Measurements from ENCODE around the gene ARRB1. TPM values are rescaled to one million over a fixed set of nuclear protein-coding genes. Genes with fewer than 3 reads are reported as not detected.

Gene ARRB1
- total RNA-seq, 2 donors from 2014 or later = 70.3 to 73.4 TPM

DNA sequence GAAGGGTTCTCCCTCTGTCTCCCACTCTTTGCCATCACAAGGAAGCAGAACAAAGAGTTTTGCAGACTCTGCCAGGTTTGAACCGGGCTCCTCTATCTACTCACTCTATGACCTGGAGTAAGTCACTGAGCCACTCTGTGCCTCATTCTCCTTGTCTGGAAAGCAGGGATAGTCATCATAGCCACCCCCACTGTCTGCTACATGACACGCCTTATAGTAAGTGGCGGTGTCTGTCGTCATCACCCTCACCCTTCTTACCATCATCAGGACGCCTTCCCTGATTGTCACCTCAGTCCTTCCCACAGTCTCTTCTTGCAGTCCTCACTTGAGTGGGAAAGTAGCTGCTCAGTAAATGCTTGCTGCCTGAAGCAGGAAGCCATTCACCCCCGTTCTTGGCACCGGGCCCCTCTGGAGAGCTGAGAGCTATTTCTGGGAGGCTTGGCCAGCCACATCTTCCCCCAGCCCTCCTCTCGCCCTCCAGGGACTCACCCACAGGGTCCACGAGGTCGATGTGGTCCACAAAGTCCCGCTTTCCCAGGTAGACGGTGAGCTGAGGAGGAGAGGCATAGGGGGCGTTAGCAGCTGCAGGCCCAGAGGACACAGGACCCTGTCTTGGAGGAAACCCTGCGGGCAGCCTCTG is 64.5 kb downstream of the ARRB1 start:
- Histone ChIP-seq H3K4me1 (no peaks in the 10 kb centered on the region), H3K9me3 (no peaks in the 10 kb centered on the region), H3K9ac (ENCODE audit: low read depth in 2 of 2, low read length in 2 of 2) (no peak overlapping the region), H3K4me3 (no peak overlapping the region), H3K27me3 (no peaks in the 10 kb centered on the region), H3K27ac (no peak overlapping the region), H3K36me3 (no peaks in the 10 kb centered on the region)
- intact Hi-C loops (cut with DNase I) = no loop called here
- TF ChIP-seq CTCF (IDR thresholded peaks at IDR 0.05) = no peak
- no peak for DNase-seq

DNA sequence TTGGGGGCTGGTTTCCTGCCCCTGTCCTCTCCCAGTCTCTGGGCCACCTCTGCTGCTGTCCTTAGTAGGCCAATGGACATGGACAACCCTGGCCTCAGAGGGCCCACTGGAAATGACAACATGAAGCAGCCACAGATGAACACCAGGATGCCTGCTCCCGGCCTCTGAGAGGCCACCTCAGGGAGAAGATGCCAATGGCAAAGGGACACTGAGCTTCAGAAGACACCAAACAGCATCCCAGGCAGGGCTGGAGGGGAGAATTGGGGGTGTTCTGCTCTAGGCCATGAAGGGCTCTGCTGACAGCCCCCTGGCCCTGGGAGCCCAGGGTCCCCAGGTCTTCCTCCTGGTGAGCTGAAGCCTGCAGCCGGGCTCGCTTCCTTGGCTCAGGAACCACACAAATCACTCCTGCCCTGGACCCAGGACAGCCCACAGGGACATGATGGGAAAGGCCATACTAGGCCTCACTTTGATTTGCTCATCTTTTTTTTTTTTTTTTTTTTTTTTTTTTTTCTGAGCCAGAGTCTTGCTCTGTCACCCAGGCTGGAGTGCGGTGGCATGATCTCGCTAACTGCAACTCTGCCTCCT is 65.6 kb downstream of the ARRB1 start:
- TF ChIP-seq CTCF (IDR thresholded peaks at IDR 0.05) = no peak
- Histone ChIP-seq H3K9ac (ENCODE audit: low read depth in 2 of 2, low read length in 2 of 2) (no peak overlapping the region), H3K9me3 (no peaks in the 10 kb centered on the region), H3K4me3 (no peak overlapping the region), H3K36me3 (no peaks in the 10 kb centered on the region), H3K27me3 (no peaks in the 10 kb centered on the region), H3K27ac (no peak overlapping the region), H3K4me1 (no peaks in the 10 kb centered on the region)
- intact Hi-C loops (cut with DNase I) = no loop called here
- no peak for DNase-seq

DNA sequence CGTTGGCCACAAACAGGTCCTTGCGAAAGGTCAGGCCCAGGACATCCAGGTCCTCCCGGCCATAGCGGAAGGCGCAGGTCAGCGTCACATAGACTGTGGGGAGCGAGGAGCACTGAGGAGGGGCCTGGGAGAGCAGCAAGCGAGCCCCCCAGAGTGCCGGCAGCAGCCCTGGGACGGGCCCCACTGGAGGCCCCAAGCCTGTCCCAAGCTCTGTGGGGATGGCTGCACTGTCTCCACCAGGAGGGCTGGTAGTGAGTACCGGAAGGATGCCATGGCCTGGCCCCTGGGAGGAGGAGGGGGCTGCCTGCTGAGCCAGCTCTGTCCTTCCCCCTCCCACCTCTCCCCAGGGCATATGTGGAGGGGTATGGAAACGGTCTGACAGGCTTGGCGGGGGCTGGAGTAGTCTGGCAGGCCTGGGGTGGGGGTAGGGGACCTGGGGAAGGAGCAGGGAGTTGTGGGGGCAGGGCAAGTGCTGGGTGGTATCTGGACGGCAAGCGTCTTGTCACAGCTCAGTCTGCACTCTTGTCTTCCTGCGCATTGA is 68.0 kb downstream of the ARRB1 start:
- intact Hi-C loops (cut with DNase I) = no loop called here
- TF ChIP-seq CTCF (IDR thresholded peaks at IDR 0.05) = no peak
- Histone ChIP-seq H3K9me3 (no peaks in the 10 kb centered on the region), H3K27ac (no peak overlapping the region), H3K9ac (ENCODE audit: low read depth in 2 of 2, low read length in 2 of 2) (no peak overlapping the region), H3K27me3 (no peaks in the 10 kb centered on the region), H3K4me3 (no peak overlapping the region), H3K4me1 (no peaks in the 10 kb centered on the region), H3K36me3 (peaks cover 1% of the 10 kb centered on the region)
- DNase-seq = no peak

DNA sequence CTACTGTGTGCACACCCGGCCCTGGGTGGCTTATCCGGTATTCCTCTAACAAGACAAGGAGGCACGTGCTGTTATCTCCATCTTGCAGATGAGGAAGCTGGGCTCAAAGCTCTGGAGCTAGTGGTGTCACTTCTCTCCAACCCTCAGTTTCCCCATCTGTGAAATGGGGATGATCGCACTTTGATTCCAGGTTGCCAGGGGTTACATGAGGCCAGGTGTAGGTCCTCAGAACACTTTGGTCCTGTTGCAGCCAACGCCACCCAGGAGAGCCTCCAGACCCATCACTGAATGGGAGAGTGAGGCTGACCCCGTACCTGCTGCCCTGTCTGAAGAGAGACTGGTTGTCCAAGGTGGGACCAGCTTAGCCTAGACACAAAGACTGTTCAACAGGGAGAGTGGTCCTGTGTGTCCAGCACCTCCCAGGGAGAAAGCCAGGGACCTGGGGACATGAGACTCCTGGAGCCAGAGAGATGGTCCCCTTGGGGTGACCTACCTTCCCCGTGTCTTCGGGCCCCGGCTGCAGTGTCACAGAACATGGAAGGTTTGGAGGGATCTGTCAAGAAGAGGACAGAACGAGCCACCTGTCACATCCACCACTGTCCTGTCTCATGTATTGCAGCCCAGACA is 69.9 kb downstream of the ARRB1 start:
- no peak for TF ChIP-seq CTCF (IDR thresholded peaks at IDR 0.05)
- intact Hi-C loops (cut with DNase I) = no loop called here

GRCh38 chr11:75280770-75281468 is 70.5 kb downstream of the ARRB1 start:
- H3K9ac ChIP-seq (ENCODE audit: low read depth in 2 of 2, low read length in 2 of 2) = no peak overlapping the region
- no peaks in the 10 kb centered on the region for H3K9me3 ChIP-seq
- peak; percentile 65 for DNase-seq
- no peak overlapping the region for H3K4me3 ChIP-seq
- H3K27ac ChIP-seq = peak overlapping the region; percentile 55
- H3K36me3 ChIP-seq = peaks cover 12% of the 10 kb centered on the region
- intact Hi-C loops (cut with DNase I) = loop anchor here (1.0 kb wide), 1 partner anchor 103 kb away; no protein-coding TSS in a partner anchor
- no peaks in the 10 kb centered on the region for H3K27me3 ChIP-seq
- no peaks in the 10 kb centered on the region for H3K4me1 ChIP-seq
- TF ChIP-seq CTCF (IDR thresholded peaks at IDR 0.05) = no peak

More for the DNA sequence above, 69.9 kb downstream of the ARRB1 start:
- Histone ChIP-seq H3K9me3 (no peaks in the 10 kb centered on the region), H3K4me1 (no peaks in the 10 kb centered on the region), H3K27ac (no peak overlapping the region), H3K36me3 (peaks cover 12% of the 10 kb centered on the region), H3K9ac (ENCODE audit: low read depth in 2 of 2, low read length in 2 of 2) (no peak overlapping the region), H3K27me3 (no peaks in the 10 kb centered on the region), H3K4me3 (no peak overlapping the region)
- DNase-seq = no peak

Data from colonic mucosa (tissue), 4 donors.